ENCODE data around the gene ITSN2. TPM values are rescaled to one million over a fixed set of nuclear protein-coding genes. Genes with fewer than 3 reads are reported as not detected.
"Not testable (repeated sequence)": the region's sequence is repeated elsewhere in the genome, so short reads cannot be mapped to it uniquely, and the experiment has no call there.

The ITSN2 gene
- polyA plus RNA-seq, 10 donors = 14.4 to 23.3 (median 19.7) TPM

DNA sequence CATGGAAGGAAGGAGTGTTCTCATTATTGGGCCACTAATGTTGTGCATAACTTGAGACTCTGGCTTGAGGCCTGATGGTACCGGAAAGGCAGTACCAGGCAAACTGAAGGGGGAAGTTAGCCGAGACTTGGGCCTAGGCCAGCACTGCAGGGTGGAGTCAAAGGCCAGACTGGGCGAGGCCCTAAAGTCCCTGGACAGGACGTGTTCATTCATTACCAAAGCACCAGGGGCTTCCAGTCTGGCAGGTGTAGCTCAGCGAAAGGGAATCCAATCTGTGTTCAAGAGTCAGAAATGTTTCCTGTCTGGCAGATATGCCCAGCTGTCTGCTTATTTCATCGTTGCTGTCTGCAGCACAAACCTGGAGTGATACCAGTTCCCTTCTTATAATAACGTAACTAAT is 4.7 kb upstream of the ITSN2 start:
- peak in 2 of 3 donors; percentile 46 to 61 for DNase-seq

DNA sequence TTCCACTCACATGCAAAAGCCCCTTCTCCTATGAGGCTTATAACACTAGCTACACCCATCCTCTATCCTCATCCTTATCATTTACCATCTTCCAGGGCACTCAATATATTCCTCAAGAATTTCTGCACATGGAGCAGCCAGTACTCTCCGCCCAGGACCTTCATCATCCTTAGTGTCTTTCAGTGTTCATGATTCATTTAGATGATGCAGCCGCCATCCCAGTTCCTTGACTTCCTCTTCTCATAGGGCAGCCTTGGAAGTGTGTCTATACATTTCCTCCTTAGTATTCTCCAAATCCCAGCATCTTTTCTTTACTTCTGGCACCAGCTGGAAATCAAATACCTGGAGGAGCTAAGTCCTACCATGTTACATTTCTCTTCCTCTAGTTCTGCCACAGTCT is 3.0 kb upstream of the ITSN2 start:
- no peak for DNase-seq

- DNase-seq = no peak
Measured at GRCh38 chr2:24362253-24362652, 1.9 kb upstream of the ITSN2 start.

DNA sequence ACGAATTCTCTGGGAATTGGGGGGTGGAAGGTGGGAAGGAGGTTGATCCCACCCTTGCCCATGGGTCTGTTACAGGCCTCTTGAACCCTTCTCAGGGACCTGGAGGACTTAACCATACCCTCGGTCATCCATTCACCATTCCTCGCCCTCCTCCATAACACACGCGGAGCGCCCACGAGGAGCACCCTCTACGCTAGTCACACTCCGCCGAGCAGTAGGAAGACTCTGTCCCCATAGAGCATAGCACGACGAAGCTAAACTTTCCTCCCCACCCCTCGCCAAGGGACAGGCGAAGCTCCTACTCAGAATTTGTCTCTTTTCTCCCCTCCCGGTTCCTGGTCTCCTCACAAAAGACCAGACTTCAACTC is 611 bp upstream of the ITSN2 start:
- no peak for DNase-seq

GRCh38 chr2:24359129-24360049 is 947 bp downstream of the ITSN2 start:
- peak in 1 of 3 donors; percentile 38 for DNase-seq

DNA sequence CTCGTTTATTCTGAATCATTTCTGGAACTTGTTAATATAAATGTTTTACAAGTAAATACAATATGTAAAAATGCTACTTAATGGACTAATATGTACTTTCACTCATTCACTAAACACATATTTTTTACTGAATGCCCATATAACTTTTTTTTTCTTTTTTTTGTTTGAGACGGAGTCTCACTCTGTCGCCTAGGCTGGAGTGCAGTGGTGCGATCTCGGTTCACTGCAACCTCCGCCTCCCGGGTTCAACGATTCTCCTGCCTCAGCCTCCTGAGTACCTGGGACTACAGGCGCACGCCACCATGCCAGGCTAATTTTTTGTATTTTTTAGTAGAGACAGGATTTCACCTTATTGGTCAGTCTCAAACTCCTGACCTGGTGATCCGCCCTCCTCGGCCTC is 2.6 kb downstream of the ITSN2 start:
- DNase-seq = not testable (repeated sequence)

GRCh38 chr2:24357115-24357514 is 3.2 kb downstream of the ITSN2 start:
- not testable (repeated sequence) for DNase-seq

GRCh38 chr2:24354957-24355356 is 5.4 kb downstream of the ITSN2 start:
- no peak for DNase-seq

DNA sequence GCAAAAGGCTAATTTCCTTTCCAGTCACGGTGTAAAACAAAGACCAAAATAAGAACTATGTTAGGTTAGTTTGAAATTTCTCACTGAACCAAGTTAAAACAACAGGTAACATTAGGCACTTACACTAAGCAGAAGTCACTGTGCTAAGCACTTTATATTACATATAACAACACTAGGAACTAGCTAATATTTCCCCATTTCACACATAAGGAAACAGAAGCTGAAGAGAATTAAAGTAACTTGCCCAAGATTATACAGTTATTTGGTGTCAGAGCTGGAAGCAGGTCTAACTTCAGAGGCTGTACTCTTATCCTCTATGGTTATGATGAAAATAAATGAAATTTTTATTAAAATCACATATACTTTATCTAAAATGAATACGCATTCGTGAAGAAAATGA is 5.9 kb downstream of the ITSN2 start:
- DNase-seq = no peak

GRCh38 chr2:24353973-24354372 is 6.4 kb downstream of the ITSN2 start:
- DNase-seq = no peak

GRCh38 chr2:24353364-24353763 is 7.0 kb downstream of the ITSN2 start:
- no peak for DNase-seq

- no peak for DNase-seq
Measured at GRCh38 chr2:24352664-24353063, 7.7 kb downstream of the ITSN2 start.

GRCh38 chr2:24351981-24352380 is 8.4 kb downstream of the ITSN2 start:
- DNase-seq = no peak

- DNase-seq = no peak
Measured at GRCh38 chr2:24351627-24351938, 8.8 kb downstream of the ITSN2 start.

DNA sequence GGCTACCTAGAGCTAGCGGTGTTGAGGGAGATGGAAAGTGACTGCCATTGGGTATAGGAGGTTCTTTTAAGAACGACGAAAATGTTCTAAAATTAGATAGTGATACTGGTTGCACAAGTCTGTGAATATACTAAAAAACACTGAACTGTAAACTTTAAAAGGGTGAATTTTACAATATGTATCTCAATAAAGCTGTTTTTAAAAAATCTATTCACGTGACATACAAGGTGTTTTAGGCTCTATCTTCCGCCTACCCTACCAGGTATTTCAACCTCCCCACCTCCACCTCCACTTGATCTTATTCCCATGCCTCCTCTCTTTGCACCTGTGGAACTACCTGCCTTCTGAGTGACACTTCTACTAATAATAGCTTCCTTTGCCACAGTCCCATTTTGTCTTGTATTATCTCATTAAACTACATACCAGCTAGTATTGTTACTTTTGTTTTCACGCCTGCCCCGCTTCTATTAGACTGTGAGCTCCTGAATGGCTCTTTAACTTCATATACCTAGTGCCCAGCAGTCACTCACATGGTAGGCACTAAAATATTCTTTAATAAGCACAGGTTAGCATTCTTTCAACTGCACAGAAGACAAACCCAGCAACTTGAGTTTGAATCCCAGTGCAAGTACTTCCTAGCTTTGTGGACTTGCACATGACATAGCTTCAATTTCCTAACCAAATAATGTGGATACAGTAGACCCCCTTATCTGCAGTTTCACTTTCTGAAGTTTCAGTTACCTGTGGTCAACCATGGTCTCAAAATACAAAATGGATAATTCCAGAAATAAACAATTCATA is 9.3 kb downstream of the ITSN2 start:
- DNase-seq = no peak

DNA sequence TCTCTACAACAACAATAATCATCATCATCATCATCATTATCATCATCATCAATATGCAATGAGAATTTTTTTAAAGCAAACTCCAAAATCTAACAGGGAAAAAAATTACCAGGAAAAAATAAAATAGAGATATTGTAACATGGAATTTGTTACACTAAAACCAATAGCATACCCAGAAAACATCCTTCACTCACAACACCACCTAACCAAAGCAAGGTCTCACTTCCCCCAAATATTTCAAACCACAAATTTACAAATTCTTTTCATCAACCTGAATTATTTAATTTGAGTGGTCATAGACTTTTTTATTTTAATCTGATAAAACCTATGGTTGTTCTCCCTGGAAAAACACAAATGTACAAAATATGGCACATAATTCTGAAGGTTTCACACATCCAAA is 11.2 kb downstream of the ITSN2 start:
- no peak for DNase-seq

DNA sequence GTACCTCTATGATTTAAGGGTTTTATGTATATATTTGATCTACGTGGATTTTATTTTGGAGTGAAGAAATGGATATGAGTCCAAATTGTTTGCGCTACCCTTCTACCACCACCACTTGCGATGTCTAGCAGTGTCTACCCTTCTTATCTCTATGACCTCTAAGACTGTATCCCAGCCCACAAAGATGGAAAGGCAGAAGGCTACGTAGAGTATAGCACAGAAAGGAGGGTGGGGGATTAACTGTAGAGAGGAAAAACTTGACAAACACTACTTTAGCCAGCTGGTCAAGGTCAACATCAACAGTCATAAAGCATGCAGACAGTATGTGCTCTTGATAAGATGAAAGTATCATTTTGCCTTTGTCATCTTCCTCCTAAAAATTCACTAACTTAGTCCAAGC is 14.4 kb downstream of the ITSN2 start:
- DNase-seq = no peak

DNA sequence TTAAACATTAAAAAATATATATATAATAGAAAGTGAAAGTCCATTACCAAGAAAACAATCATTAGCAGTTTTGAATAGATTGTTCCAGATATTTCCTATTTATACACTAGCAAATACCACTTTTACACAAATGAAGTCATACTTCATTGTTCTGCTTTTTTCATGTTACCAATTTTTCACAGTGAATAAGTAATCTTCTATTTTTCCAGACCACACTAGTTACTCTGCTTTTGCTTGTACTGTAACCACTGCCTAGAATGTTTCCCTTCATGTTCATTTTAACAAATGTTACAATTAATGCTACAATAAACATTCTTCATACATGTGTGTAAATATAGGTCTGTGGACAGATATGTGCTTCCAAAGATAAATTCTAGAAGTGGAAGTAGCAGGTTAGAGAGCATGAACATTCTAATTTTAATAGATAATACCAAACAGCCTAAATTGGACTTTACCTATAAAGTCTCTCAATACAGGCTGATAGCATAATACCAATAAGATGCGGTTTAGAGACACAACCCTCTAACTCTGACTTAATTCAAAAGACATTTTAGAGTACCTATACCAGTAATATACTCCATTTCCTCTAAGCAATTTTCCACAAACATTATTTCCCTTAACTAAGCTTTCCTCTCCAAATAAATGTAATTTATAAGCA is 17.0 kb downstream of the ITSN2 start:
- no peak for DNase-seq

- DNase-seq = no peak
Measured at GRCh38 chr2:24342110-24342910, 18.0 kb downstream of the ITSN2 start.

DNA sequence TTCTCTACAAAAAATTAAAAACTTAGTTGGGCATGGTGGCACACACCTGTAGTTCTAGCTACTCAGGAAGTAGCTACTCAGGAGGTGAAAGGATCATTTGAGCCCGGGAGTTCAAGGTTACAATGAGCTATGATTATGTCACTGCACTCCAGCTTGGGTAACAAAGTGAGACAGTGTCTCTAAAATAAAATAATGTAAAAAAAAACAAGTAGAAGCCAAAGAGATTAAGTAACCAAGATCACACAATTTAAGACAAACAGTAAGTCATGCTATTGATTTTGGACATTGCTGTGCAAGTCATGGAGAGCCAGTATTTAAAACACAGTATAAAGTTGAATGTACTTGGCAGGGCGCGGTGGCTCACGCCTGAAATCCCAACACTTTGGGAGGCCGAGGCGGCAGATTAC is 20.5 kb downstream of the ITSN2 start:
- DNase-seq = no peak

DNA sequence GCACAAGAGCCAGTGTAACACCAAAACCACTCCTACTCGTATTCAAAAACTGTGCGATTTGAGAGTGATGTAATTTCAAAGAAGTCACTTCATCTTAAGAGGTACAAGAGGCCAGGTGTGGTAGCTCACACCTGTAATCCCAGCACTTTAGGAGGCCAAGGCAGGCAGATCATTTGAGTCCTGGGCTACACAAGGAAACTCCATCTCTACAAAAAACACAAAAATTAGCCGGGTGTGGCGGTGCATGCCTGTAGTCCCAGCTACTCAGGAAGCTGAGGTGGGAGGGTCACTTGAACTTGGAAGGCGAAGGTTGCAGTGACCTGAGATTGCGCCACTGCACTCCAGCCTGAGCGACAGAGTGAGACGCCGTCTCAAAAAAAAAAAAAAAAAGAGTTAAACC is 21.2 kb downstream of the ITSN2 start:
- DNase-seq = not testable (repeated sequence)

DNA sequence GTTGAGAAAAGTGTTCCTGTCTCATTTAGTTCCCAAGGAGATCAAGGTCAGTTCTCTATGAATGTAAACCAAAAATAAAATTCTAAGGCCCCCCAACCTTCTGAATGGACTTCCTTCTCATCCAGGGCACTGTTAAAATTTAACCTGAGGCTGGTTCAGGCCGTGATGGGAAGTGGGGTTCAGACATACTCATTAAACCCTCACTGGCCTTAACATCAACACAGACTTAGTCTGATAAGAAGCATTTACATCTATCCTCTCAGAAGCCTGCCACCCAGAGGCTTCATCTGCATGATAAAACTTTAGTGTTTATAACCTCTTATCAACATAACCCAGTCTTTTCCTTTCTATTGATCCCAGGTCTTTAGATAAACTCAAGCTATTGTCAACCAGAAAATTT is 22.4 kb downstream of the ITSN2 start:
- DNase-seq = no peak

Measured in muscle of back (tissue), 11 donors.